GM12878 (cell line): ENCODE measurements around the gene SNRNP200.

Source experiments
- CTCF ChIP-seq, 3 experiments: IDR thresholded peaks in 2 of 3; conservative IDR thresholded peaks in 1 of 3; 2 replicates each; pipeline ENCODE4 v1.5.1; 2011; ENCODE audit warnings: low read depth in 3 of 3, low read length in 3 of 3, mild to moderate bottlenecking in 3 of 3, control low read depth in 2 of 3, moderate library complexity in 2 of 3, inconsistent platforms in 1 of 3, mixed read lengths in 1 of 3; ENCODE audit not compliant: control insufficient read depth in 2 of 3, insufficient read depth in 1 of 3; ENCODE audit errors: extremely low read depth in 1 of 3
- E2F8 ChIP-seq: fragments of 450-650 bp; IDR thresholded peaks from 2 replicates; pipeline ENCODE4 v1.6.1; 2018; ENCODE audit warnings: mild to moderate bottlenecking, low read depth, moderate library complexity; ENCODE audit not compliant: partially characterized antibody
- IRF5 ChIP-seq: fragments of 450-650 bp; IDR thresholded peaks from 2 replicates; pipeline ENCODE4 v1.6.1; 2017; ENCODE audit warnings: borderline replicate concordance
- NFIC ChIP-seq: IDR thresholded peaks from 2 replicates; pipeline ENCODE4 v1.6.1; 2012; ENCODE audit warnings: low read depth, mild to moderate bottlenecking, inconsistent platforms, low read length, moderate library complexity
- PAX8 ChIP-seq: fragments of 450-650 bp; IDR thresholded peaks from 2 replicates; pipeline ENCODE4 v1.6.1; 2017; ENCODE audit warnings: mild to moderate bottlenecking, moderate library complexity
- SP1 ChIP-seq: IDR thresholded peaks from one replicate; pipeline ENCODE4 v1.6.1; 2011; ENCODE audit warnings: low read depth, low read length
- STAT1 ChIP-seq: fragments of 450-650 bp; conservative IDR thresholded peaks from 2 replicates; pipeline ENCODE4 v1.6.1; 2014; ENCODE audit warnings: antibody characterized with exemption, mild to moderate bottlenecking
- USF2 ChIP-seq: IDR thresholded peaks from 2 replicates; pipeline ENCODE4 v1.6.1; 2011; ENCODE audit warnings: low read depth, low read length, improper control_type of control experiment, borderline replicate concordance
- ZBED1 ChIP-seq: IDR thresholded peaks from 2 replicates; pipeline ENCODE4 v1.6.1; 2016; ENCODE audit warnings: borderline replicate concordance

- no peak for TF ChIP-seq PAX8
- no peak for TF ChIP-seq CTCF (IDR thresholded peaks at IDR 0.05 in 2 of 3, conservative IDR thresholded peaks at IDR 0.05 in 1 of 3; ENCODE audit: control insufficient read depth in 2 of 3, extremely low read depth in 1 of 3, insufficient read depth in 1 of 3, low read depth in 3 of 3, low read length in 3 of 3)
- TF ChIP-seq ZBED1 = no peak
- no peak for TF ChIP-seq USF2
- no peak for TF ChIP-seq E2F8
- TF ChIP-seq NFIC = no peak
- no peak for TF ChIP-seq IRF5
- no peak for TF ChIP-seq SP1
- no peak for TF ChIP-seq STAT1
Measured at GRCh38 chr2:96250188-96250587, 55.2 kb downstream of the SNRNP200 start.
